ENCODE measurements around the gene PHACTR1. TPM values are rescaled to one million over a fixed set of nuclear protein-coding genes. Genes with fewer than 3 reads are reported as not detected.

Gene PHACTR1
- total RNA-seq, 1 donor from 2014 or later, result 8.5 TPM

GRCh38 chr6:13282393-13283069, 566.0 kb downstream of the PHACTR1 start:
- Histone ChIP-seq H3K36me3 (ENCODE audit: insufficient read depth, low read length) (no peaks in the 10 kb centered on the region), H4K20me1 (ENCODE audit: insufficient read depth, low read length) (no peaks in the 10 kb centered on the region), H3K9ac (ENCODE audit: low read length) (no peak overlapping the region), H3K9me3 (ENCODE audit: insufficient read depth, low read depth, low read length) (peaks cover 9% of the 10 kb centered on the region), H3K4me3 (ENCODE audit: insufficient read depth, low read depth, low read length) (no peak overlapping the region), H3K27ac (ENCODE audit: low read depth, low read length) (no peak overlapping the region), H3K4me1 (ENCODE audit: insufficient read depth, low read length) (no peaks in the 10 kb centered on the region), H2AFZ (ENCODE audit: low read depth, low read length) (no peak overlapping the region), H3K4me2 (ENCODE audit: low read length) (no peak overlapping the region), H3K27me3 (ENCODE audit: insufficient read depth, low read length) (no peaks in the 10 kb centered on the region), H3K79me2 (ENCODE audit: insufficient read depth, low read length) (no peaks in the 10 kb centered on the region)
- H3K4me3 Mint-ChIP-seq (ENCODE audit: unreplicated experiment), result no peak overlapping the region
- DNase-seq (ENCODE audit: low read depth) (no peak), FAIRE-seq (no peak)
- H3K4me1 Mint-ChIP-seq (ENCODE audit: low read depth, unreplicated experiment), result no peaks in the 10 kb centered on the region
- H3K36me3 Mint-ChIP-seq (ENCODE audit: low read depth, unreplicated experiment), result peaks cover 9% of the 10 kb centered on the region
- TF ChIP-seq CTCF (IDR thresholded peaks at IDR 0.05; ENCODE audit: insufficient read depth, low read depth, low read length) (no peak), EZH2 (IDR thresholded peaks at IDR 0.05; ENCODE audit: insufficient read depth, low read length) (no peak)
- peaks cover 2% of the 10 kb centered on the region for H3K9me3 Mint-ChIP-seq (ENCODE audit: unreplicated experiment)
- H3K27me3 Mint-ChIP-seq (ENCODE audit: low read depth, unreplicated experiment), result no peaks in the 10 kb centered on the region
- H3K27ac Mint-ChIP-seq (ENCODE audit: unreplicated experiment), result no peak overlapping the region

- no peaks in the 10 kb centered on the region for H3K4me1 Mint-ChIP-seq (ENCODE audit: low read depth, unreplicated experiment)
- Histone ChIP-seq H3K9me3 (ENCODE audit: insufficient read depth, low read depth, low read length) (peaks cover 12% of the 10 kb centered on the region), H3K4me2 (ENCODE audit: low read length) (no peak overlapping the region), H2AFZ (ENCODE audit: low read depth, low read length) (no peak overlapping the region), H3K36me3 (ENCODE audit: insufficient read depth, low read length) (no peaks in the 10 kb centered on the region), H3K4me1 (ENCODE audit: insufficient read depth, low read length) (no peaks in the 10 kb centered on the region), H4K20me1 (ENCODE audit: insufficient read depth, low read length) (no peaks in the 10 kb centered on the region), H3K27me3 (ENCODE audit: insufficient read depth, low read length) (no peaks in the 10 kb centered on the region), H3K27ac (ENCODE audit: low read depth, low read length) (no peak overlapping the region), H3K79me2 (ENCODE audit: insufficient read depth, low read length) (no peaks in the 10 kb centered on the region), H3K9ac (ENCODE audit: low read length) (no peak overlapping the region), H3K4me3 (ENCODE audit: insufficient read depth, low read depth, low read length) (no peak overlapping the region)
- H3K27me3 Mint-ChIP-seq (ENCODE audit: low read depth, unreplicated experiment), result no peaks in the 10 kb centered on the region
- DNase-seq (ENCODE audit: low read depth) (no peak), FAIRE-seq (no peak)
- H3K9me3 Mint-ChIP-seq (ENCODE audit: unreplicated experiment), result peaks cover 4% of the 10 kb centered on the region
- H3K27ac Mint-ChIP-seq (ENCODE audit: unreplicated experiment), result no peak overlapping the region
- H3K4me3 Mint-ChIP-seq (ENCODE audit: unreplicated experiment), result no peak overlapping the region
- H3K36me3 Mint-ChIP-seq (ENCODE audit: low read depth, unreplicated experiment), result peaks cover 10% of the 10 kb centered on the region
- TF ChIP-seq CTCF (IDR thresholded peaks at IDR 0.05; ENCODE audit: insufficient read depth, low read depth, low read length) (no peak), EZH2 (IDR thresholded peaks at IDR 0.05; ENCODE audit: insufficient read depth, low read length) (no peak)
Measured at GRCh38 chr6:13283331-13283730, 566.8 kb downstream of the PHACTR1 start.

GRCh38 chr6:13284646-13285045, 568.1 kb downstream of the PHACTR1 start:
- Mint-ChIP-seq H3K4me1 (ENCODE audit: low read depth, unreplicated experiment) (no peaks in the 10 kb centered on the region), H3K36me3 (ENCODE audit: low read depth, unreplicated experiment) (peaks cover 17% of the 10 kb centered on the region), H3K4me3 (ENCODE audit: unreplicated experiment) (no peak overlapping the region), H3K27ac (ENCODE audit: unreplicated experiment) (no peak overlapping the region), H3K27me3 (ENCODE audit: low read depth, unreplicated experiment) (no peaks in the 10 kb centered on the region), H3K9me3 (ENCODE audit: unreplicated experiment) (peaks cover 4% of the 10 kb centered on the region)
- H3K4me3 ChIP-seq (ENCODE audit: insufficient read depth, low read depth, low read length), result no peak overlapping the region
- FAIRE-seq, result no peak
- TF ChIP-seq CTCF (IDR thresholded peaks at IDR 0.05; ENCODE audit: insufficient read depth, low read depth, low read length) (no peak), EZH2 (IDR thresholded peaks at IDR 0.05; ENCODE audit: insufficient read depth, low read length) (no peak)
- no peak overlapping the region for H3K27ac ChIP-seq (ENCODE audit: low read depth, low read length)
- H3K9ac ChIP-seq (ENCODE audit: low read length), result no peak overlapping the region
- no peak for DNase-seq (ENCODE audit: low read depth)
- no peaks in the 10 kb centered on the region for H3K79me2 ChIP-seq (ENCODE audit: insufficient read depth, low read length)
- no peaks in the 10 kb centered on the region for H3K4me1 ChIP-seq (ENCODE audit: insufficient read depth, low read length)
- H4K20me1 ChIP-seq (ENCODE audit: insufficient read depth, low read length), result no peaks in the 10 kb centered on the region
- no peak overlapping the region for H2AFZ ChIP-seq (ENCODE audit: low read depth, low read length)
- H3K36me3 ChIP-seq (ENCODE audit: insufficient read depth, low read length), result no peaks in the 10 kb centered on the region
- peaks cover 12% of the 10 kb centered on the region for H3K9me3 ChIP-seq (ENCODE audit: insufficient read depth, low read depth, low read length)
- no peak overlapping the region for H3K4me2 ChIP-seq (ENCODE audit: low read length)
- no peaks in the 10 kb centered on the region for H3K27me3 ChIP-seq (ENCODE audit: insufficient read depth, low read length)

All from astrocyte (in vitro differentiated cells and primary cell).